CD4-positive, alpha-beta T cell treated with Interleukin-15 for 4 hours (primary cell): Measurements from ENCODE around the gene MAPK8IP2.
A peak's percentile ranks its signal among the peaks of the same experiment; 100 is the strongest.

Experiments
- DNase-seq: peaks from one replicate; pipeline ENCODE4 v3.0.0-alpha.2; 2020; ENCODE audit warnings: low spot score

The MAPK8IP2 gene

GRCh38 chr22:50575426-50575941, 25.1 kb upstream of the MAPK8IP2 start:
- DNase-seq, result no peak

- no peak for DNase-seq
These were observed 24.5 kb upstream of the MAPK8IP2 start for GRCh38 chr22:50576070-50576469.

- DNase-seq, result no peak
These were observed 23.5 kb upstream of the MAPK8IP2 start for GRCh38 chr22:50576806-50577696.

GRCh38 chr22:50577697-50577986, 23.0 kb upstream of the MAPK8IP2 start:
- no peak for DNase-seq

- DNase-seq, result no peak
These were observed 22.4 kb upstream of the MAPK8IP2 start, which contains the start of gene CPT1B for GRCh38 chr22:50577987-50578775. TSS of gene CPT1B (minus strand) at chr22:50578427. CDS start at chr22:50577915, 512 bp downstream.

GRCh38 chr22:50578776-50579310, 21.8 kb upstream of the MAPK8IP2 start:
- DNase-seq, result no peak

- no peak for DNase-seq
These were observed 20.8 kb upstream of the MAPK8IP2 start for GRCh38 chr22:50579752-50580151.

GRCh38 chr22:50581031-50581949, 19.3 kb upstream of the MAPK8IP2 start:
- no peak for DNase-seq

- DNase-seq, result peak; percentile 25
These were observed 18.6 kb upstream of the MAPK8IP2 start for GRCh38 chr22:50581950-50582492.

- peak; percentile 98 for DNase-seq
These were observed 17.9 kb upstream of the MAPK8IP2 start, which contains the start of gene CHKB for GRCh38 chr22:50582493-50583293. TSS of gene CHKB (minus strand) at chr22:50582849. CDS start at chr22:50582781, 68 bp downstream.

GRCh38 chr22:50583294-50583861, 17.2 kb upstream of the MAPK8IP2 start:
- DNase-seq, result no peak

GRCh38 chr22:50584106-50585096, 16.2 kb upstream of the MAPK8IP2 start:
- no peak for DNase-seq

GRCh38 chr22:50585238-50585637, 15.4 kb upstream of the MAPK8IP2 start:
- DNase-seq, result no peak

GRCh38 chr22:50585781-50586180, 14.8 kb upstream of the MAPK8IP2 start:
- DNase-seq, result no peak

GRCh38 chr22:50586416-50586815, 14.2 kb upstream of the MAPK8IP2 start:
- no peak for DNase-seq

- no peak for DNase-seq
These were observed 13.2 kb upstream of the MAPK8IP2 start for GRCh38 chr22:50587407-50587806.

- no peak for DNase-seq
These were observed 5.4 kb upstream of the MAPK8IP2 start for GRCh38 chr22:50595189-50595588.

- no peak for DNase-seq
These were observed 3.5 kb upstream of the MAPK8IP2 start for GRCh38 chr22:50597097-50597496.
